Mesothelial cell of epicardium (in vitro differentiated cells): Measurements from ENCODE around the gene ZNF70. TPM values are rescaled to one million over a fixed set of nuclear protein-coding genes. Genes with fewer than 3 reads are reported as not detected.

Source experiments
- DNase-seq, 2 experiments: peaks; one replicate each; pipeline ENCODE4 v3.0.0; 2021; ENCODE audit warnings: low spot score in 2 of 2; ENCODE audit not compliant: unreplicated experiment in 2 of 2
- H3K27ac Mint-ChIP-seq: 2 replicates; pipeline ENCODE4 v1.8.0; 2021; ENCODE audit warnings: mixed read lengths
- H3K27me3 Mint-ChIP-seq: 2 replicates; pipeline ENCODE4 v1.8.0; 2021; ENCODE audit warnings: low read depth, mixed read lengths
- H3K36me3 Mint-ChIP-seq: 2 replicates; pipeline ENCODE4 v1.8.0; 2021; ENCODE audit warnings: mixed read lengths
- H3K4me1 Mint-ChIP-seq: 2 replicates; pipeline ENCODE4 v1.8.0; 2021; ENCODE audit warnings: mixed read lengths
- H3K4me3 Mint-ChIP-seq: 2 replicates; pipeline ENCODE4 v1.8.0; 2021; ENCODE audit warnings: mild to moderate bottlenecking, moderate library complexity, mixed read lengths
- H3K9me3 Mint-ChIP-seq: 2 replicates; pipeline ENCODE4 v1.8.0; 2021; ENCODE audit warnings: mixed read lengths
- total RNA-seq: library from RNA; stranded (reverse); gene quantifications from 3 replicates; pipeline ENCODE4 v1.2.1, GENCODE V29; 2021
- TF ChIP-seq, protein P1 (sequence below): fragments of 200-600 bp; sonication (generic); IDR thresholded peaks from one replicate; pipeline ENCODE4 v1.5.0; 2021; ENCODE audit warnings: antibody characterized with exemption; ENCODE audit not compliant: unreplicated experiment

Gene ZNF70
- total RNA-seq, 1 donor from 2014 or later = 17.8 TPM

DNA sequence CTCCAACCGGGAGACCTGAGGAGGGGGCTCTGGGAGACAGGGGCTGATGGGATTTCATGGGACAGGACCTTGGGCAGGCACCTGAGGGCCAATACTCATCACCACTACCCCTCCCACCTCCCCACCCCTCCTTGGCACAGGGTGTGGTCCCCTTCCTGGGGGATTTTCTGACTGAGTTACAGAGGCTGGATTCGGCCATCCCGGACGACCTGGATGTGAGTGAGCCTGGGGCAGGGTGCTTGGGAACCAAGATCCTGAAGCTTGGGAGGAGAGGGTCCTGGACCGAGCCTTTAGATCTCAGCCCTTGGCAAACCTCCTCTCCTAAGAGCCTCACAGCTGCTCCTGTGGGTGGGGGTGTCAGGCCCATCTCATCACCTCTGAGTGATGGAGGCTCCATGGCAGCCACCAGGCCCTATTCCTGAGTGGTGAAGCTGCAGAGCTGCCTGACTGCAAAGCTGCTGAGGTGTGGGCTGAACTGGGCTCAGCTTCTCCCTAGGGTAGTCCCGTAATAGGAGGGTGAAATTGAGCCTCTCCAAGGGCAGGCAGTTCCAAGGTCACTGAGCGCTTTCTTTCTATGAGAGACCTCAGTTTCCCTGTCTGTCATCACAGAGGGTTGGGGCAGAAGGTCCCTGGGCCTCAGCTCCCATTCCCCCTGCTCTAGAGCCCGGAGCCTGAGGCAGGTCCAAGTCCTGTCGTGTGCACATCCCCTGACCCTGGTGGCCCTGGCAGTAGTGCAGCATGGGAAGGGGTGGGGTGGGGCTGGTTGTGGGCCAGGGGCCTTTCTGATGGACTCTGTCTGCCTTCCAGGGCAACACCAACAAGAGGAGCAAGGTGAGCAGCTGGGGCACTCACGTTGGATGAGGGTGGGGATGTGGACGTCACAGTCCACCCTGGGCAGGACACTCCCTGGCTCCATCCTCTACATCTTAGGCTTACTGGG lies 53.6 kb downstream of the ZNF70 start:
- TF ChIP-seq, protein P1, sequence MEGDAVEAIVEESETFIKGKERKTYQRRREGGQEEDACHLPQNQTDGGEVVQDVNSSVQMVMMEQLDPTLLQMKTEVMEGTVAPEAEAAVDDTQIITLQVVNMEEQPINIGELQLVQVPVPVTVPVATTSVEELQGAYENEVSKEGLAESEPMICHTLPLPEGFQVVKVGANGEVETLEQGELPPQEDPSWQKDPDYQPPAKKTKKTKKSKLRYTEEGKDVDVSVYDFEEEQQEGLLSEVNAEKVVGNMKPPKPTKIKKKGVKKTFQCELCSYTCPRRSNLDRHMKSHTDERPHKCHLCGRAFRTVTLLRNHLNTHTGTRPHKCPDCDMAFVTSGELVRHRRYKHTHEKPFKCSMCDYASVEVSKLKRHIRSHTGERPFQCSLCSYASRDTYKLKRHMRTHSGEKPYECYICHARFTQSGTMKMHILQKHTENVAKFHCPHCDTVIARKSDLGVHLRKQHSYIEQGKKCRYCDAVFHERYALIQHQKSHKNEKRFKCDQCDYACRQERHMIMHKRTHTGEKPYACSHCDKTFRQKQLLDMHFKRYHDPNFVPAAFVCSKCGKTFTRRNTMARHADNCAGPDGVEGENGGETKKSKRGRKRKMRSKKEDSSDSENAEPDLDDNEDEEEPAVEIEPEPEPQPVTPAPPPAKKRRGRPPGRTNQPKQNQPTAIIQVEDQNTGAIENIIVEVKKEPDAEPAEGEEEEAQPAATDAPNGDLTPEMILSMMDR = no peak
- Mint-ChIP-seq H3K36me3 (peaks cover 26% of the 10 kb centered on the region), H3K9me3 (no peaks in the 10 kb centered on the region), H3K27ac (no peak overlapping the region), H3K4me3 (no peak overlapping the region), H3K27me3 (no peaks in the 10 kb centered on the region), H3K4me1 (no peaks in the 10 kb centered on the region)
- DNase-seq = no peak

GRCh38 chr22:23696326-23696851 lies 54.5 kb downstream of the ZNF70 start:
- TF ChIP-seq, protein P1 = no peak
- H3K27ac Mint-ChIP-seq = no peak overlapping the region
- H3K27me3 Mint-ChIP-seq = no peaks in the 10 kb centered on the region
- H3K36me3 Mint-ChIP-seq = peaks cover 25% of the 10 kb centered on the region
- no peak for DNase-seq
- no peaks in the 10 kb centered on the region for H3K4me1 Mint-ChIP-seq
- no peak overlapping the region for H3K4me3 Mint-ChIP-seq
- no peaks in the 10 kb centered on the region for H3K9me3 Mint-ChIP-seq

GRCh38 chr22:23695571-23696325 lies 55.2 kb downstream of the ZNF70 start:
- Mint-ChIP-seq H3K27ac (no peak overlapping the region), H3K36me3 (peaks cover 23% of the 10 kb centered on the region), H3K27me3 (no peaks in the 10 kb centered on the region), H3K9me3 (no peaks in the 10 kb centered on the region), H3K4me3 (no peak overlapping the region), H3K4me1 (no peaks in the 10 kb centered on the region)
- no peak for DNase-seq
- TF ChIP-seq, protein P1 = no peak

DNA sequence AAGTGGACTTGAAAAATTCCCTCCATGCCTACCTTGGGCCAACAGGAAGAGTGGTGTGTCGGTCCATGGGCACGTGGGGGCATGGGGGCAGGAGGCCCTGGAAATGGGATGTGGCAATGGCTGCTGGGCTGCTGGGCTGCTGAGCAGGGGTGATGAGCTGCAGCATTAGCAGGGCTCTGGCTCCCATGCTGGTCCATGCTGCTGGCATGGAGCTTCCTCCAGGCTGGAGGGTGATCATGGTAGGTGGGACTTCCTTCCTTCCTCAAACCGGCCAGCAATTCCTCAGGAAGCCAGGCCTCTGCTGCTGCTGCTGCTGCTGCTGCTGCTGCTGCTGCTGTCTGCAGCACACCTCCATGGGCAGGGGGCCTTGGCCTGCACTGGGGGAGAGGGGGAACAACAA lies 55.8 kb downstream of the ZNF70 start:
- Mint-ChIP-seq H3K4me1 (no peaks in the 10 kb centered on the region), H3K9me3 (no peaks in the 10 kb centered on the region), H3K27me3 (no peaks in the 10 kb centered on the region), H3K36me3 (peaks cover 23% of the 10 kb centered on the region), H3K27ac (no peak overlapping the region), H3K4me3 (no peak overlapping the region)
- TF ChIP-seq, protein P1 = no peak
- DNase-seq = no peak

- no peaks in the 10 kb centered on the region for H3K27me3 Mint-ChIP-seq
- TF ChIP-seq, protein P1 = no peak
- no peak overlapping the region for H3K27ac Mint-ChIP-seq
- DNase-seq = no peak
- H3K9me3 Mint-ChIP-seq = no peaks in the 10 kb centered on the region
- H3K4me1 Mint-ChIP-seq = no peaks in the 10 kb centered on the region
- no peak overlapping the region for H3K4me3 Mint-ChIP-seq
- peaks cover 20% of the 10 kb centered on the region for H3K36me3 Mint-ChIP-seq
Observed at GRCh38 chr22:23693979-23694680, 56.8 kb downstream of the ZNF70 start.
